Stimulated activated CD8-positive, alpha-beta memory T cell treated with anti-CD3 and anti-CD28 coated beads, Interleukin-2, amount 100 ng/mL, for 48 hours (primary cell): Measurements from ENCODE around the gene COX4I1.

Experiments
- DNase-seq, 2 donors: peaks; one replicate each; pipeline ENCODE4 v3.0.0-alpha.2; 2020; ENCODE audit warnings: low read depth in 2 of 2

COX4I1 gene

DNA sequence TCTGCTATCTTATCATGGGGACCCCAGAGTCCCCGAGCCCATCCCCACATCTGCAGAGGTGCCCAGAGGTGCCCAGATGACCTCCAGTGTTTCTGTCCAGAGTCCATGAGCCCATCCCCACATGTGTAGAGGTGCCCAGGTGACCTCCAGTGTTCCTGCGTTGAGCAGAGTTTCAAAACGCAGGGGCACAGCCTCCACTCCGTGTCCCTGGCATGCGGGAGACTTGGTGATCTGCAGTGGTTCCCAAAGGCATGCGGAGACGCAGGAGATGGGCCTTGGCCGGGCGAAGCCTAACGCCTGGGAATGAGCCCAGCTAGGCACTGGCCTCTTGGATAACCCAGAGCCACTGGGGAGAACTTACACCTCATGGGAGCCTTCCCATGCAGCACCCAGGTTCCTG is 41.3 kb downstream of the COX4I1 start:
- DNase-seq, result no peak

- no peak for DNase-seq
Observed at GRCh38 chr16:85842435-85842834, 42.9 kb downstream of the COX4I1 start.

DNA sequence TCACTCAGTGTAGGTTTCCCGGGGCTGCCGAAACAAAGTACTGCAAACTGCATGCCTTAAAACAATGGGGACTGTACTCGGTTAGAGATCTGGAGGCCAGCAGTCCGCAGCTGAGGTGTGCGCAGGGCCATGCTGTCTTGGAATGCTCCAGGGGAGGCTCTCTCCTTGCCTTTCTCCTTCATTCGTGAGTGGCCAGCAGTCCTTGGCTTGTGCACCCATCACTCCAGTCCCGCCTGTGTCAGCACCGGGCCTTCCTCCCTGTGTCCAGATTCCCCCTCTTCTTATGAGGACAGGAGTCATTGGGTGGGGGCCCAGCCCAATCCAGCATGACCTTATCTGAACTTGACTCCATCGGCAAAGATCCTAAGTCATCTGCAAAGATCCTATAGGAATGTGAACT is 43.4 kb downstream of the COX4I1 start:
- DNase-seq, result no peak

GRCh38 chr16:85843471-85844168 is 44.1 kb downstream of the COX4I1 start:
- no peak for DNase-seq

GRCh38 chr16:85844169-85844481 is 44.6 kb downstream of the COX4I1 start:
- DNase-seq, result no peak

GRCh38 chr16:85844786-85845185 is 45.3 kb downstream of the COX4I1 start:
- no peak for DNase-seq

- DNase-seq, result no peak
Observed at GRCh38 chr16:85845266-85845665, 45.8 kb downstream of the COX4I1 start.

GRCh38 chr16:85846461-85846860 is 47.0 kb downstream of the COX4I1 start:
- DNase-seq, result no peak

DNA sequence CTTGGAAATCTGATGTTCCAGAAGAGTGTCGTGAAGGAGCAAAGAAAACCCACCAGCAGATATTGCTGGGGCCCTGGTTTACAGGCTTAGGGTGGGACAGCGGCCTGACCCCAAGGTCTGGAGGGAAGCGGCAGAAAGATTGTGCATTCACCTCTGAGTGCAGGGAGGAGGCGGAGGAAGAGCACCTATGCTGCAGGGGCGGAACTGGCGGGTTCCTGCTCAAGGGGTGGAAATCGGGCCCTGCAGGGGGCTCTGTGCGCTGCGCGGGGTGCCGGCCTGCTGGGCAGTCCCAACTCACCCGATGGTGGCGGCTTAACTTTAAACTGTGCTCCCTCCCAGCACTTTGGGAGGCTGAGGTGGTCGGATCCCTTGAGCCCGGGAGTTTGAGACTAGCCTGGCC is 47.5 kb downstream of the COX4I1 start:
- no peak for DNase-seq

DNA sequence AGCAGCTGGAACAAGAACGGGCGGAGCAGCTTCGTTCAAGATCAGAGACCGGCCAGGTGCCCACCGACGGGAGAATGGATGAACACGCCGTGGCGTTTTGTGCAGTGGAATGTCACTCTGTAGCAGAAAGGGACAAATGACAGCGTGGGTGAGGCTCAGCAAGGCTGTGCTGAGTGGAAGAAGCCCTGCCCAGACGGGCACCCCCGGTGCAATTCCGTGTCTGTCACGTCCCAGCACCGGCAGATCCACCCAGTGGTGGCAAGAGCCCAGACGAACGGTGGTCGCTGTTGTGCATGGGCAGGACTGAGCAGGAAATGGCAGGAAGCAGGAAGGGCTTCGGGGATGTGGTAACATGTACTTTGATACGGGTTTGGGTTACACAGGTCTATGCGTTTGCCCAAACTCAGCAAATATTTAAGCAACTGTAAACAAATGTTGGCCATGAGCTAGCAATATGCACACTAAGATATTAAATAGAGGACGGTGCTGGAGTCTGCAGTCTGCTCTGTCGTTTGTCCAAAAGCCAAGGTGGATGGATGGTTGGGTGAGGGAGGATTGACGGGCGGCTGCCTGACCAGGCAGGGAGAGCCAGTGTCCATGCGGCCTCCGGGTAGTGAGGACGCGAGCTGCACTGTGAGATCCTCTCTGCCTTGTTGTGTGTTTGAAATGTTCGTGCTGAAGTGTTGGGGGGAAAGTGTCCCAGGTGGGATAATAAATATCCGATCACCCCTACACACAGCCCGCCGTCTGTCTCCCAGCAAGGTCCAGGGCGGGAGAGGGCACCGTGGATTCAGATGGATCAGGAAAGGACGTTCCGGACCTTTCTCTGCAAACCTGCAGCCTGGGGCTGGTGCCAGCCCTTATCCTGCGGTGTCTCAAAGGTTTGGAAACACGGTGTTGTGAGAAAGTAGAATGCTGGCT is 48.4 kb downstream of the COX4I1 start:
- no peak for DNase-seq

- no peak for DNase-seq
Observed at GRCh38 chr16:85848986-85849385, 49.5 kb downstream of the COX4I1 start.

- no peak for DNase-seq
Observed at GRCh38 chr16:85849388-85849787, 49.9 kb downstream of the COX4I1 start.

GRCh38 chr16:85850344-85850880 is 50.9 kb downstream of the COX4I1 start:
- no peak for DNase-seq

GRCh38 chr16:85851034-85851785 is 51.7 kb downstream of the COX4I1 start:
- DNase-seq, result no peak

- no peak for DNase-seq
Observed at GRCh38 chr16:85853547-85854545, 54.4 kb downstream of the COX4I1 start.

- no peak for DNase-seq
Observed at GRCh38 chr16:85854935-85855334, 55.4 kb downstream of the COX4I1 start.

- no peak for DNase-seq
Observed at GRCh38 chr16:85856079-85856478, 56.6 kb downstream of the COX4I1 start.

DNA sequence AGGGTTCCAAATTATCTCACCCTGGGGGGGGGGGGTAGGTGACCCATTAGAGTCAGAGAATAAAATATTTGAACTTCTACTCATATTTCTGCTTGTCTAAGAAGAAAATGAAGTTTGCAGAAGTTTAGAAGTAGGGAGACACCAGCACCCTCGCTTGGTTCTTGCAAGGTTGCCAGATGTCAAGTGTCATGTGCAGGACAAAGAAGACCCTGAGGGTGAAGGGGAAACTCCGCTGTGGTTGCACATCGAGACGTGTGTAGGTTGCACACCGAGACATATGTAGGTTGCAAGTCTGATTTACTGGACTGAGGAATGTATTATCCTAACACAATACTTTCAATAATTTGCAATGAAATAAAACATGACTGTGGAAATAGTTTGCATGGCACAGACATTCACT is 57.1 kb downstream of the COX4I1 start:
- DNase-seq, result no peak
